Stimulated activated CD8-positive, alpha-beta memory T cell treated with anti-CD3 and anti-CD28 coated beads, Interleukin-15, amount 100 ng/mL, for 48 hours (primary cell): Measurements from ENCODE around the gene VAV3.

Experiments used
- DNase-seq, 2 donors: peaks; one replicate each; pipeline ENCODE4 v3.0.0-alpha.2; 2020; ENCODE audit warnings: low read depth in 2 of 2

Gene VAV3

GRCh38 chr1:107535091-107535490 lies 429.9 kb downstream of the VAV3 start:
- no peak for DNase-seq

DNA sequence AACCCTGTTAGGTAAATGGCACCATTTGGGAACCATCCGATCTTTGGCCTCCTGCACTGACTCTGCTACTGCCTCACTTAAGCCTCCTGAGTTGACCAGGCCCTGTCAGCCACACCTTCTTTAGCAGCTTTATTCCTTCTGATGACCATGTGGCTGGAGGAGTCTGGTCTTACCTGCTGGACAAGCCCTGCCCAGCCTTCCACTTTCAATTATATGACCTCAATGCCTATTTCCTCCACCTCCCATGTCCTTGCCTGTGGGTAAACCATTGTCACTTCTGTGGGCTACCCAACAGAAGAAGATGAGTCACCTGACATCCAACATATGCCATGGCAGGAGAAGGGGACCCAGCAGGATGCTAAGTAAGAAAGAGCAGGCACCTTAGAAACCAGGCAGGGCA lies 430.3 kb downstream of the VAV3 start:
- no peak for DNase-seq

DNA sequence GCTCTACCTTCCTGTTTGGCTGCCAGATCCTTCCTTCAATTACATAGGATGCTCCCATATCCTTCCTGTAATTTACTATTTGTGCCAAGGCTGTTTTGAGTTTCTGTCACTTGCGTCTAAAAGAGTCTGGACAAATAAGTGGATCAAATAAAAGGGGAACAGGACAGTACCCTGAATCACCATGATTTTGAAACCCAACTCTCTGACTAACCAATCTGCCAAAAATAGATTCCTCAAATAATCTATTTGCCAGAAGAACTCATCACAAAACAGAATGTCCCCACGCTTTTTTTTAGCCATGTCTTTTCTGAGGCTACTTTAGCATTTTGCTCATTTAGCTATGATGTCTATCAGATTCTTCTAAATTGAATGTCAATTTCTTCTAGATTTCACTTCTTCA lies 431.5 kb downstream of the VAV3 start:
- no peak for DNase-seq

DNA sequence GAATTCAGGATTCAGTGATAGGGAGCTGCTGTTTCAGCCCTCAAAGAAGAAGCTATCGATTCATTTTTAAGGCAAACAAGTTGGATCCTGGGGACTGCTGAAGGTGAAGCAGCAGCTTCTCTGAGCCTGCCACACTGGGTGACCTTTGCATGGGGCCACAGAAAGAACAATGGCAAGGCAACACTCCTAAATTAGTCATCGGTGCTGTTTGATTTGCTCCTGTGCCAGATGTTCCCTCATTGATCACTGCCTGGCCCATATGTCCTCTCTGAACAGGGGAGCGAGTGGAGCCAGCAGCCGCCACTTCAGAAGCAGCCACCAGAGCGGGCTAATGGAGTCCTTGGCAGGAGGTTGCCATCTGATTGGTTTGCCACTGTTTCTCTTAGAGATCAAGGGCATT lies 432.7 kb downstream of the VAV3 start:
- DNase-seq, result no peak

DNA sequence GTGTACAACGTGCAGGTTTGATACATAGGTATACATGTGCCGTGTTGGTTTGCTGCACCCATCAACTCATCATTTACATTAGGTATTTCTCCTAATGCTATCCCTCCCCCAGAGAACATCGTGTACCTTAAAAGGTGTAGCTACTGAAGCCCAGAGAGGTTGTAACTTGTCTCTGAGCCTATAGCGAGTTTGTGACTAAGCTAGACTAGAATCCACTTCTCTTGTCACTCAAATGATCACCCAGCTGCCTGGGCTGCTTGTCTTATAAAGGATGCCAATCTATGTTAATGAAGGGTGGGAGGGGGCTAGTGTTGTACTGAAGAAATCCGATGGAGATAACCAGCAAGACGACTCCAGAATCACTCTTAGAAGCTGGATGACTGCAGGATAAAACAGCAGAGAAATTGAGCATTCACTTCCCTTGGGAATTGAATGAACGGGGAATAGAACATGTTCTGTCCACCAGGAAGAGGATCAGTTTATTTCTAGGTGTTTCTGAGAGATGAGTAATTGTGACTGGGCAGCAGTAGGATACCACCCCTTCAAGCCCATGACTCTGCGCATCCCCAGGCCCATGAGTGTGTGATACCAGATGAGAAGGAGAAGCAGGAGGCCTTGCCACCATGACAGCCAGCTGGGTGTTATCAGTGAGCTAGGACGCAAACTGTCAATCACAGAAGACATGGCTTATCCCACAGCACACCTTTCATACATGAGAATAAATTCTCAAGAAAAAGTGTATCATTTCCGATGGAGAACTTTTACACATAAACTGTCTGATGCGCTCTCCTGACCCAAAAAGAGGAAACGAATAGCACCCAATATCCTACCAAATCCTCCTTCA lies 433.7 kb downstream of the VAV3 start:
- DNase-seq, result no peak

DNA sequence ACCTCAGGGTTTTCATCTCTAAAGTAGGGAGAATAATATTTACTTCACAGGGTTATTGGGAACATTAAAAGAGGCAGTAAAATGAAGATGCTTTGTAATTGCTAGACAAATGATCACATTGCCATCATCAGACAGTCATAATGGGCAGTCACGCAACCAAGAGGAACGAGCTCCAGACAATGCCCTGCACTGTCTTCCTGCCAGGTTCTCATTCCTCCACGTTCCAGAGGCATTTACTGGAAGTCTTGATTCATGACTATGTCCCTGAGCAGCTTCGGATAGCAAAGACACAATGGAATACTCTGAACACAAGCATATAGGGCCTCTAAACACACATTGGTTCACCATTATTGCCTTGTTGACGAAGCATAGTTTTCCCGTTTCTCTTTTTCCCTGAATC lies 434.4 kb downstream of the VAV3 start:
- DNase-seq, result no peak

DNA sequence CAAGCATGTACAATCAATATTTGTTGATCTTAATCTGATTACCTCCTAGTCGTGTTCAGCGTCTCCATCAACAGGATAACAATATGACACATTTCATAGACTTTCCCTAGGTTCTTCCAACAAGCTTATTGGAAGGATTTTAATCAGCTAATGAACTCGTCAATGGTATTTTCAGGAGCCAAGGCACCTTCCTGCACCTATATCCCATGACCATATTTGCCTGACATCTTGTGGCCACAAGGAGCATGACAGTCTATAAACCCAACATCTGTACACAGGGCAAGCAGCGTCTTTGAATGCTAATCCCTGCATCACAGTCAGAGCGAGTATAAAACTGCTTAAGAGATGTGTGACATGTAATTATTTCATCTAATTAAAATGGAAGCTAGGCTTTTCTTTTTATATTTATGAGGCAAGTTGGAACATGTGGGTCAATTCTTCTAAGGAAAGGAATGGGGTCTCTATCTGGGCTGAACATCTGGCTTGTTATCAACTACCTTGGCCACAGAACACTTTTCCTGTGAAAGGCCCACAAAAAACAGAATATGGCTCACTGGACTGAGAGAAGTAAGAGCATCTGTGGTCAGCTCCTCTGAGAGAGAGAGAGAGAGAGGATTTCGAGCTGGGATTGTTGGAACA lies 435.4 kb downstream of the VAV3 start:
- DNase-seq, result no peak

DNA sequence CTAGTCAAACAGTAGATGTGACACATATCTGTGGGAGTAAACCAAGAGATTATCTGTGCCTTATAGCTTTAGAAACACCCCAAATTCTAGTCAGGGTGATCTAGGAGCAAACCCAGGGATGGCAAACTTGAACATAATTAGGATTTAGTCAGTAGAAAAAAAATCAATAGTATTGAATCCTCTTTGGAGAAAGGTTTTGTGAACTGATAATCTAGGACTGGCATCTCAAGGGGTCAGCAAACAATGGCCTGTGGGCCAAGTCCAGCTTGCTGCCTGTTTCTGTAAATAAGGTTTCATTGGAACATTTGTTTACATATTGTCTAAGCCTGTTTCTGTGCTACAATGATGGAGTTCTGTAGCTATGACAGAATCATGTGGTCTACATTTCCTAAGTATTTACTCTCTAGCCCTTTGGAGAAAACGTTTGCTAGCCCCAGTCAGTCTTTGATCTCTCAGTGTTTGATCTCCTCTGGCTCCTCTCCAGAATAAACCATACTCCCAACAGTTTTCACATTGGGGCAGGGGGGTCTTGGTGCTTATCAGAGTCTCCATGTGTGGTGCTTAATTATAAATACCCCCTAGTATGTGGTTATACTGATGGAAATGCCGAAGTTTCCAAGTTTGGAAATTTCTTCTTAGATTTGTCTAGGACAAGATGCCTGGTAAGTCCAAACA lies 438.3 kb downstream of the VAV3 start:
- DNase-seq, result no peak

DNA sequence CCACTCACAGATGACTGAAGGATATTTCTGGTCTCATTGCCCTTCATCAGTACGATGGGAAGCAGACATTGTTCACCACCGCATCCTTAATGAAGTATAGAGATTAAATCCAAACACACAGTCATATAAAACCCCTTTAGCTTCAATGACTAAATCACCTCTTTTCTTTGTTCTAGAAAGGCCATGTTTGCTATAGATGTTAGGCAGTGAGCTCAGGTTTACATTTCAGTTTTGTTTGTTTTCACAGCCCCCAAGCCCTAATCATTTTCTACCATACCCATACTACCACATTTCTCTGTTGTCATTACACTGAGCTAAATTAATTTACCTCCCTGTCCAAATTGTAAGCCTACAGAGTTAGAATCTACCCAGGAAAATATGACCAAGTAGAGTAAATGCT lies 439.0 kb downstream of the VAV3 start:
- no peak for DNase-seq

- no peak for DNase-seq
Observed at GRCh38 chr1:107525145-107525544, 439.8 kb downstream of the VAV3 start.

DNA sequence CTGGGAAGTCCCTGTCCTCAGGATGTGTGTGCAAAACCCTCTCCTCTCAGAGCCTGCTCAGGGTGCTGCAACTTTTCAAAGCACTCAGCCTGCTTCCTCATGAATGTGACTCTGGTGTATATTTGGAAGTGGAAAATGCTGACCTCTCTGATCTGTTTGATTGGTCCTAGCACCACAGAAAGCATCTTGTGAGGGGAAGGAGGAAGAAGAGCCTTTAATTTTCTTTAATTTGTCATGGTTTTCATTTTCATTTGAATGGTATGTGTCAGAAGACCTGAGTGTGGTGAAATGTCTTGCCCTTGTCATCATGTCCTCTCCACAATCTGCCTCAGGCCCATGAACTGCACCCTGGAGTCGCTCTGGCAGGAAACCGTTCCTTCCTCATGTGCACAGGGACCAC lies 440.7 kb downstream of the VAV3 start:
- no peak for DNase-seq

- no peak for DNase-seq
Observed at GRCh38 chr1:107523736-107524135, 441.2 kb downstream of the VAV3 start.

DNA sequence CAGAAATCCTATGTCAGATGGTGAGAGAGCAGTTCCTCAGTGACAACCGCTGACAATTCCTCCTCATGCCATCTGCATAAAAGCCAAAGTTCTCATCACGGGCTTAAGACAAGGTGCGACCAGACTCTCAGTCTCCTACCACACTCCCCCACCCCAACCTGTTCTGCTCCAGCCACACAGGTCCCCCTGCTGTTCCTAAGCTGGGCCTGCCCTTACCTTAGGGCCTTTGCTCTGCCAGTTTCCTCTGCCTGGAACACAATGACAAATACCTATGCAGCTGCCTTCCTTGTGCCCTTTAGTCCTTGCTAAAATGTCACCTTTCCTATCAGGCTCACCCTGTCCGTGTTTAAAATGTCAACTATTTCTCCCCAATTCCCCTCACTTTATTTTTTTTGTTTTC lies 441.9 kb downstream of the VAV3 start:
- no peak for DNase-seq
